ENCODE data around the gene WDR31.

DNA sequence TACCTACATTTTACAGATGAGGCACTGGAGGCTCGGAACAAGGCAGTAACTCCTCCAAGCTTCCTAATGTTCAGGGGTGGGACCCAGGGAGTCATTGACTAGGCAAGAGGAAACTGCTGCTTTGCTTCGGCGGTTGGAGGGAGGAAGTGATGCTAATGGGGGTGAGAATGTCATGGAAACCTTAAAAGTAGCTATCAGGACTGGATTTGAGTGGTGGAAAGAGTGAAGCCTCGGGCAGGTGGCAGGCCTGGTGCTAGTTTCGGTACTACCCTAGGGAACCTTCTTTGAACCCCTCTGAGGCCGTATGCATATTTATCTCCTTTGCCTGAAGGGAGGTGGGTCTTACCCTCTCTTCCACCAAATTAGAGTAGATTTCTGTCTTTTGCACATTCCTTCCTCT lies 10.9 kb upstream of the WDR31 start:
- TF ChIP-seq, protein P1, sequence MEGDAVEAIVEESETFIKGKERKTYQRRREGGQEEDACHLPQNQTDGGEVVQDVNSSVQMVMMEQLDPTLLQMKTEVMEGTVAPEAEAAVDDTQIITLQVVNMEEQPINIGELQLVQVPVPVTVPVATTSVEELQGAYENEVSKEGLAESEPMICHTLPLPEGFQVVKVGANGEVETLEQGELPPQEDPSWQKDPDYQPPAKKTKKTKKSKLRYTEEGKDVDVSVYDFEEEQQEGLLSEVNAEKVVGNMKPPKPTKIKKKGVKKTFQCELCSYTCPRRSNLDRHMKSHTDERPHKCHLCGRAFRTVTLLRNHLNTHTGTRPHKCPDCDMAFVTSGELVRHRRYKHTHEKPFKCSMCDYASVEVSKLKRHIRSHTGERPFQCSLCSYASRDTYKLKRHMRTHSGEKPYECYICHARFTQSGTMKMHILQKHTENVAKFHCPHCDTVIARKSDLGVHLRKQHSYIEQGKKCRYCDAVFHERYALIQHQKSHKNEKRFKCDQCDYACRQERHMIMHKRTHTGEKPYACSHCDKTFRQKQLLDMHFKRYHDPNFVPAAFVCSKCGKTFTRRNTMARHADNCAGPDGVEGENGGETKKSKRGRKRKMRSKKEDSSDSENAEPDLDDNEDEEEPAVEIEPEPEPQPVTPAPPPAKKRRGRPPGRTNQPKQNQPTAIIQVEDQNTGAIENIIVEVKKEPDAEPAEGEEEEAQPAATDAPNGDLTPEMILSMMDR (IDR thresholded peaks at IDR 0.05): no peak
- TF ChIP-seq POLR2A (IDR thresholded peaks at IDR 0.05): no peak

Data from lower leg skin (tissue), 3 donors.